Psoas muscle (tissue), 8 donors: ENCODE results near the gene ASH1L. TPM values are rescaled to one million over a fixed set of nuclear protein-coding genes. Genes with fewer than 3 reads are reported as not detected.
"Not testable (repeated sequence)": the region's sequence is repeated elsewhere in the genome, so short reads cannot be mapped to it uniquely, and the experiment has no call there.

Experiments
- ATAC-seq, 4 donors: fragments of 200-7000 bp; cut with Tn5 transposase; one replicate each; pipeline ENCODE4 v1.9.1; 2020; ENCODE audit warnings: moderate library complexity in 3 of 4, mild to moderate bottlenecking in 2 of 4
- DNase-seq, 2 donors: peaks; one replicate each; pipeline ENCODE4 v3.0.0-alpha.2; 2020
- H3K27ac ChIP-seq: fragments of 200-600 bp; one replicate; pipeline ENCODE4 v1.8.0; 2022
- H3K27me3 ChIP-seq, 3 donors: fragments of 200-600 bp in 1 of 3; one replicate each; pipeline versions ENCODE4 v1.6.1 to v1.8.0; 2013 to 2022; ENCODE audit warnings: low read length in 2 of 3, mild to moderate bottlenecking in 2 of 3, moderate library complexity in 1 of 3; ENCODE audit not compliant: insufficient read depth in 3 of 3
- H3K36me3 ChIP-seq, 2 donors: fragments of 200-600 bp in 1 of 2; one replicate each; pipeline versions ENCODE4 v1.6.1 to v1.8.0; 2013 to 2022; ENCODE audit warnings: low read depth in 1 of 2, mild to moderate bottlenecking in 1 of 2, moderate library complexity in 1 of 2; ENCODE audit not compliant: insufficient read depth in 1 of 2
- H3K4me1 ChIP-seq: fragments of 200-600 bp; one replicate; pipeline ENCODE4 v1.8.0; 2022
- H3K4me3 ChIP-seq: fragments of 200-600 bp; one replicate; pipeline ENCODE4 v1.8.0; 2022; ENCODE audit warnings: mild to moderate bottlenecking
- H3K9me3 ChIP-seq: fragments of 200-600 bp; one replicate; pipeline ENCODE4 v1.8.0; 2022
- WGBS, 3 donors: extraction: QIAGEN DNeasy Blood & Tissue Kit; methylation state at CpG; one replicate each; pipeline versions ENCODE4 v1.1.6 to v1.1.7; 2013; 5-methylcytosine and 5-hydroxymethylcytosine counted together
- intact Hi-C, 2 donors: fragments of 100-400 bp; cut with DNase I; formaldehyde crosslinking; loops; one replicate each; pipeline versions ENCODE4 v1.11.0 to v1.14.2; 2022
- polyA plus RNA-seq, 3 donors: library from polyadenylated mRNA; stranded (reverse); fragments of 200-250 nt; gene quantifications; one replicate each; pipeline ENCODE4 v1.2.3, GENCODE V29; 2013
- total RNA-seq, 4 donors: library from RNA; stranded (reverse); fragmentation: NEBNext Ultra II Directional in 2 of 4; extraction: Animal tissue kit (Norgen Biotek cat#: 25700) in 2 of 4; gene quantifications; one replicate each; pipeline versions ENCODE4 v1.2.1 to v1.2.4, GENCODE V29; 2021 to 2023
- TF ChIP-seq, protein P1 (sequence below): fragments of 200-600 bp; IDR thresholded peaks from one replicate; pipeline ENCODE4 v1.8.0; 2022; ENCODE audit warnings: antibody characterized with exemption
- donor health status: healthy with polysubstance abuse.
- donor health status: DM: no; HTN: no; CAD: no; lungs with moderate emphysema.
- donor health status: Bipolar disorder and iron deficiency.
- donor health status: healthy.
- donor health status: DM: yes; HTN: yes; CAD: no.
- donor health status: DM: no; HTN: no; CAD: no.
- donor health status: DM: no; HTN: no; CAD: no.
- donor health status: DM: yes; HTN: yes; CAD: no.

Gene ASH1L
- total and polyA plus RNA-seq, 7 donors = 6.5 to 52.0 (median 41.6) TPM

DNA sequence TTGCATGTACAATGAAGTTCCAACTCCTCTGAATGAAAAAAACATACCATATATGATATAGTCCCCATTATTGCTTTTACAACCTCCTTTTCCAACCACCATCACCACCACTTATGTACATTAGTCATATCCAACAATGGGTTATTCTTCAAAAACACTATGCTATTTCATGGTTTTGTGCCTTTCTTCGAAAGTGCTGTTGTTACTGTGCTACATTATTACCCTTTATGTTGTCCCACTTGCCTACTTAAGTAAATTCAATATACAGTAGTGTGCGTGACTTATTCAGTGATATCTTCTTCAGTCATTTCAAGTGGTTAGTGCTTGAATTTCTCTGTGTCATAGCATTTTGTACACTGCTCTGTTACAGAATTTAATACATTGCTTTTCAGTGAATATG lies 105.3 kb downstream of the ASH1L start:
- H3K27me3 ChIP-seq = no peaks in the 10 kb centered on the region
- TF ChIP-seq, protein P1, sequence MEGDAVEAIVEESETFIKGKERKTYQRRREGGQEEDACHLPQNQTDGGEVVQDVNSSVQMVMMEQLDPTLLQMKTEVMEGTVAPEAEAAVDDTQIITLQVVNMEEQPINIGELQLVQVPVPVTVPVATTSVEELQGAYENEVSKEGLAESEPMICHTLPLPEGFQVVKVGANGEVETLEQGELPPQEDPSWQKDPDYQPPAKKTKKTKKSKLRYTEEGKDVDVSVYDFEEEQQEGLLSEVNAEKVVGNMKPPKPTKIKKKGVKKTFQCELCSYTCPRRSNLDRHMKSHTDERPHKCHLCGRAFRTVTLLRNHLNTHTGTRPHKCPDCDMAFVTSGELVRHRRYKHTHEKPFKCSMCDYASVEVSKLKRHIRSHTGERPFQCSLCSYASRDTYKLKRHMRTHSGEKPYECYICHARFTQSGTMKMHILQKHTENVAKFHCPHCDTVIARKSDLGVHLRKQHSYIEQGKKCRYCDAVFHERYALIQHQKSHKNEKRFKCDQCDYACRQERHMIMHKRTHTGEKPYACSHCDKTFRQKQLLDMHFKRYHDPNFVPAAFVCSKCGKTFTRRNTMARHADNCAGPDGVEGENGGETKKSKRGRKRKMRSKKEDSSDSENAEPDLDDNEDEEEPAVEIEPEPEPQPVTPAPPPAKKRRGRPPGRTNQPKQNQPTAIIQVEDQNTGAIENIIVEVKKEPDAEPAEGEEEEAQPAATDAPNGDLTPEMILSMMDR = no peak
- DNase-seq (no peak), ATAC-seq (no peak)
- peaks cover 0 to 36% of the 10 kb centered on the region in 2 donors for H3K36me3 ChIP-seq
- WGBS, 3 donors = 91 to 97% (median 92%) methylated on average over 2 of the region's 2 CpGs
- no peak overlapping the region for H3K27ac ChIP-seq
- no peaks in the 10 kb centered on the region for H3K9me3 ChIP-seq
- H3K4me1 ChIP-seq = peaks cover 15% of the 10 kb centered on the region
- intact Hi-C loops = no loop called here
- no peak overlapping the region for H3K4me3 ChIP-seq

DNA sequence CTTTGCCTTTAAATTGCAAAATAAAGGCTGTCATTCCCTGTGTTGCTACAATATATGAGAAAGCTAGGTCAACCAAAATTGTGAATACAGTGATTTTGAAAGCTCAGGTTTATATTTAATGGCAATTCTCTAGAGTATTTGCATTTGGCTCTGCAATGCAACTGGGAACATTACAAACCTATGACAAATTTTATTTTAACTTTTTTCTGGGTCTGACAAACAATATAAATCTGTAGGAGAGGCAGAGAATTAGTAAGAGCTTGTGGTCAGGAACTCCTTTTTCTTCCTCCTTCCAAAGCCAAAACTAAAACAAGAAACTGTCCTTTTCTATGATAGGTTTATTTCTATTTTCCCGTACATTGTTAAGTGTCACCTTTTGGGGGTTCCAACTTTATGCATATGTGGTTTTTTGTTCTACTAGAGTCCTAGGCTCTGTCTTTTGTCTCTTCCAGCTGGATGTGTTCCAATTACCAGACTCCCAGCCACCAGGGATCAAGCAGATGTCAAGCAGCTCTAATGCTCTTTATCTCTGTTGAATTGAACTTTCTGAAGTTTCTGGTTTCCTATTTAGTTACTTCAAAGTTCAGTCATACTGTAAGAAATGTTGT lies 106.9 kb downstream of the ASH1L start:
- Histone ChIP-seq H3K4me3 (no peak overlapping the region), H3K9me3 (no peaks in the 10 kb centered on the region), H3K4me1 (peaks cover 15% of the 10 kb centered on the region), H3K36me3 (peaks cover 0 to 42% of the 10 kb centered on the region in 2 donors), H3K27ac (no peak overlapping the region), H3K27me3 (no peaks in the 10 kb centered on the region)
- TF ChIP-seq, protein P1 = no peak
- WGBS, 3 donors = 40 to 56% (median 56%) methylated on average over 1 of the region's 1 CpG
- ATAC-seq (peak in 1 of 4 donors; percentile 48), DNase-seq (no peak)
- intact Hi-C loops = no loop called here

DNA sequence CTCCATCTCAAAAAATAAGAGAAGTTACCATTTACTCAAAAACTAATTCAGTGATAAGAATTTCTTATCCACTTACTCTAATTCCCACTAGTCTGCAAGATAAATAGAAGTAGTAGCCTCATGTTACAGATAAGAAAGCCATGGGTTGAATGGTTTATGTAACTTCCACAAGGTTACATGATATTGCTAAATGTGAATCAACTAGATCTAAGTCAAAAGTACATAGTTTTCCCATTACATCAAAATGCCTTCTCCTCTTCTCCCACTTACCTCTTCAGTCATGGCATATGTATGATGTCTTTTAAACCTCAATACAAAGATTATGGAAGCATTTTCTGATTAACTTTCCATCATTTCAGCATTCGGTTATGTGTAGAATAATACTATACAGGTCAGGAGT lies 108.5 kb downstream of the ASH1L start:
- no peak for ATAC-seq
- Histone ChIP-seq H3K9me3 (no peaks in the 10 kb centered on the region), H3K4me1 (peaks cover 15% of the 10 kb centered on the region), H3K27ac (no peak overlapping the region), H3K4me3 (no peak overlapping the region), H3K36me3 (peaks cover 0 to 50% of the 10 kb centered on the region in 2 donors), H3K27me3 (no peaks in the 10 kb centered on the region)
- WGBS, 3 donors = 91 to 98% (median 93%) methylated on average over 1 of the region's 1 CpG
- intact Hi-C loops = no loop called here
- DNase-seq = no peak
- TF ChIP-seq, protein P1 = no peak

DNA sequence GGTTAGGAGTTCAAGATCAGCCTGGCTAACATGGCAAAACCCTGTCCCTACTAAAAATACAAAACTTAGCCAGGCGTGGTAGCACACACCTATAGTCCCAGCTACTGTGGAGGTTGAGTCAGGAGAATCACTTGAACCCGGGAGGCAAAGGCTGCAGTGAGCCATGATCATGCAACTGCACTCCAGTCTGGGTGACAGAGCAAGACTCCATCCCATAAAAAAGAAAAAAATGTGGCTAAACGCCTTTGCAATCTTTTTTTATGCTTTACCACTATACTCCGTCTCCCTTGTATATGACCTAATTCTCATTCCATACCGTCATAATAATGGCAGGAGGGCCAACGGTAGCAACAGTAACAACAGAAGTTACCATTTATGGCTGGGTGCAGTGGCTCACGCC lies 109.5 kb downstream of the ASH1L start:
- DNase-seq = no peak
- no peak for ATAC-seq
- H3K4me3 ChIP-seq = no peak overlapping the region
- H3K9me3 ChIP-seq = no peaks in the 10 kb centered on the region
- H3K27ac ChIP-seq = no peak overlapping the region
- intact Hi-C loops = no loop called here
- no peaks in the 10 kb centered on the region for H3K27me3 ChIP-seq
- WGBS, 3 donors = 97 to 98% (median 97%) methylated on average over 7 of the region's 7 CpGs
- H3K36me3 ChIP-seq = peaks cover 0 to 53% of the 10 kb centered on the region in 2 donors
- TF ChIP-seq, protein P1 = no peak
- H3K4me1 ChIP-seq = peaks cover 15% of the 10 kb centered on the region

DNA sequence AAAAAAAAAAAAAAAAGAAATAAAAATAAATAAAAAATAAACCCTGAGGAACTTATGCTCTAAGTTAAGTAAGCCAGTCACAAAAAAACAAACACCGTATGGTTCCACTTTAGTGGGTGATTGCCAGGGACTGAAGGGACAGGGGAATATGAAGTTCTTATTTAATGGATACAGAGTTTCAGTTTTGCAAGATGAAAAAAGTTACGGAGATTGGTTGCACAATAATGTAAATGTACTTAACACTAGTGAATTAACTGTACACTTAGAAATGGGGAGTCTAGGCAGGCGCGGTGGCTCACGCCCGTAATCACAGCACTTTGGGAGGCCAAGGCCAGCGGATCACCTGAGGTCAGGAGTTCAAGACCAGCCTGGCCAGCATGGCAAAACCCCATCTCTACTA lies 111.4 kb downstream of the ASH1L start:
- Histone ChIP-seq H3K27ac (no peak overlapping the region), H3K9me3 (no peaks in the 10 kb centered on the region), H3K4me1 (peaks cover 10% of the 10 kb centered on the region), H3K4me3 (no peak overlapping the region), H3K27me3 (no peaks in the 10 kb centered on the region), H3K36me3 (peaks cover 0 to 43% of the 10 kb centered on the region in 2 donors)
- intact Hi-C loops = no loop called here
- DNase-seq = no peak
- WGBS, 3 donors = 89 to 96% (median 95%) methylated on average over 7 of the region's 7 CpGs
- ATAC-seq = no peak
- TF ChIP-seq, protein P1 = no peak

DNA sequence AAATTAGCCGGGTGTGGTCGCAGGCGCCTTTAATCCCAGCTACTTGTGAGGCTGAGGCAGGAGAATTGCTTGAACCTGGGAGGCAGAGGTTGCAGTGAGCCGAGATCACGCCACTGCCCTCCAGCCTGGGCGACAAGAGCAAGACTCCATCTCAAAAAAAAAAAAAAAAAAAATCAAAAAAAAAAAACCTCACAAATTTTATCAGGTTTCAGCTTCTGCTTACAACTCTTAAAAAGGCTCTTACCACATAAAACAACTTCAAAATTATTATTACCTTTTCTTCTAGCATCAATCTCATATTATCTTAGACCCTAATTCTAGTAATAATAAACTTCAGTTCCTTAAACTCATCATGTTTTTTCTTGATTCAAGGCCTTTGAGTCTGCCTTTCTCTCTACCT lies 120.2 kb downstream of the ASH1L start:
- H3K27ac ChIP-seq, DNase-seq, intact Hi-C loops, ATAC-seq, H3K4me1 ChIP-seq, H3K4me3 ChIP-seq, H3K27me3 ChIP-seq, H3K9me3 ChIP-seq: not testable (repeated sequence)
- 94 to 98% (median 97%) methylated on average over 6 of the region's 6 CpGs for WGBS, 3 donors
- H3K36me3 ChIP-seq = peaks cover 0 to 15% of the 10 kb centered on the region in 2 donors
